Stimulated activated CD8-positive, alpha-beta memory T cell treated with anti-CD3 and anti-CD28 coated beads, Interleukin-2, amount 100 ng/mL, for 1 hour (primary cell): ENCODE measurements around the gene KIF27.
A peak's percentile ranks its signal among the peaks of the same experiment; 100 is the strongest.
"Not testable (repeated sequence)": the region's sequence is repeated elsewhere in the genome, so short reads cannot be mapped to it uniquely, and the experiment has no call there.

Experiments used
- DNase-seq, 2 donors: peaks; one replicate each; pipeline ENCODE4 v3.0.0-alpha.2; 2020; ENCODE audit warnings: low read depth in 2 of 2

Gene KIF27

DNA sequence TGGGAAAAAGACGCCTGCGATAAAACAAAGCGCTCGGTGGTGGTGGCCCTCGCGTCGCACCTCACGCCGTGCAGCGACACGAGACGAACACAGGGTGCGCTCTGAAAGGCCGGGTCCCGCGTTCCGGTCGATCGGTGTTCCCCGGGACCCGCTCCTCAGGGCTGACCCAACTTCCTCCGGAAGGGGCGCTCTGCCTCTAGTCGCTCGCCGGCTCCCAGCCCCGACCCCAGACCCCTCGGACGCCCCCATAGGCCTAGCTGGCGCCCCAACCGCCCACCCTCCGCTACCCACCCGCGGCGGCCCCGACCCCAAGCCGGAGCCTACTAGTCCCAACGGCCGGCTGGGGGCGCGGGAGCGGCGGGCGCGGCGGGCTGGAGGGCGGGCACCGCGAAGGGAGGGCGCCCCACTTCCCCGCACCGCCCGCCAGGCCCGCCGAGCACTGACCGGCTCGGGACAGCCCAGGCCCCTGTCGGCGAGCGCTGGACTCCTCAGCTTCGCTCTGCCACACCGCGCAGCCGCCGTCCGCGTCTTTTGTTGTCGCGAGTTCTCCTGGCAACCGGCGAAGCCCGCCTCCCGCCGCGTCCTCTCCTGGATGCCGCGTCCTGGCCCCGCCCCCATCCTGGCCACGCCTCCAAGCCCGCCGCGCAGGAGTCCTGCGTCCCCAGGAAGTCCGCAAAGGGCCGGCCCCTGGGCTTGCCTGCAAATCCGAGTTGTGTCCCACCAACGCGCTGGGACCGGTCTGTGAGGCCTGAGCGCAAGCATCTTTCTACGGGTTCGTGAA, at the start of gene KIF27:
KIF27 (minus strand) TSS at position 506 of the 781 bp plus-strand sequence. CDS start 5,841 bp downstream, outside the sequence.
- DNase-seq = peak; percentile 92 to 93

DNA sequence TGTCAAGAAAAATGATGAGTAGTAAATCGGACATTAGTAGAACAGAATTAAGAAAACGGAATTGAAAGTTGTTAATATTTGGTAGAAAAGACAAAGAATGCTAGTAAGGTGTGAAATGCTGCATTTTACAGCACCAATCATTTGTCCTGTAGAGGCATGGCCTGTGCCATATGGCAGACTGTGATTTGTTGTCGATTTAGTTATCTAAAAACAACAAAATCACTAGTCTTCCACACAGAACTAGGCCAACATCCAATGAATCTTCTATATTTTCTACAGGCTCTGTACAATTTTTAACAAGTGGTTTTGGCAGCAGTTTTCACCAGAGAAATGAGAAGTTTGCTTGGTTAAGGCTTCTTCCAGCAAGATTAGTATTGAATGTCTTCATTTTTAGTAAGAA, 48.4 kb upstream of the KIF27 start:
- no peak for DNase-seq

- DNase-seq = no peak
These were observed 45.8 kb upstream of the KIF27 start for GRCh38 chr9:83967073-83967472.

- no peak for DNase-seq
These were observed 45.0 kb upstream of the KIF27 start for GRCh38 chr9:83966209-83966582.

- no peak for DNase-seq
These were observed 44.3 kb upstream of the KIF27 start for GRCh38 chr9:83965350-83966208.

DNA sequence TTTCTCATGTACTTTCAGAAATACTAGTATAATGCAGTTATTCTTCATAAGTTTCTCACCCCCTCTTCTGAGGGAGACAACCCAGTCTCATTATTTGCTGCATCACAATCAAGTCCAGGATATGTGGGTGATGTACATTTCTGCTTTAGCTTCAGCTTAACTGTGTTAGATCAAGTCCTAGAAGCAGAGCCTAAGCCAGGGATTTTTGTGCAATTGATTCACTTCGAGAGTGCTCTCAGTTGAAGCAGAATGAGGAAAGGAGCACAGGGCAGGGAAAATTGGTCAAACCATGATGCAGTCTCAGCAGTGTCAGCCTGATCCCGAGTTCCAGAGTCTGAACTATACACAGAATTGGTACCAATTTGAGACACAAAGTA, 43.7 kb upstream of the KIF27 start:
- no peak for DNase-seq

- no peak for DNase-seq
These were observed 40.9 kb upstream of the KIF27 start for GRCh38 chr9:83962165-83962564.

DNA sequence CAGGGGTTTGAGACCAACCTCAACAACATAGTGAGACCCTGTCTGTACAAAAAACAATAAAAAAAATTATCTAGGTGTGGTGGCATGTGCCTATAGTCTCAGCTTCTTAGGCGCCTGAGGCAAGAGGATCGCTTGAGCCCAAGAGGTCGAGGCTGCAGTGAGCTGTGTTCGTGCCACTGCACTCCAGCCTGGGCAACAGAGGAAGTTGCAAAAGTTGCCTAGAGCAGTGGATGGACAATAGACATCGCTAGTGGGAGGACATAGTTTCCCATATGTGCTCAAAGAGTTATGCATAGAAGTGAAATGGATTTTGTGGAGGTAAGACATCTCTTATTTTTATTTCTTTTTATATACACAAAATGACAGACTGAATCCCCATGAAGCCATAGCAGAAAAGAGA, 39.8 kb upstream of the KIF27 start:
- DNase-seq = no peak

- DNase-seq = no peak
These were observed 37.8 kb upstream of the KIF27 start for GRCh38 chr9:83959061-83959460.

GRCh38 chr9:83957248-83957513, 35.9 kb upstream of the KIF27 start:
- no peak for DNase-seq

- DNase-seq = peak; percentile 20 to 30
These were observed 35.4 kb upstream of the KIF27 start for GRCh38 chr9:83956436-83957247.

- no peak for DNase-seq
These were observed 34.8 kb upstream of the KIF27 start for GRCh38 chr9:83956086-83956435.

- not testable (repeated sequence) for DNase-seq
These were observed 26.9 kb upstream of the KIF27 start for GRCh38 chr9:83948096-83948495.

DNA sequence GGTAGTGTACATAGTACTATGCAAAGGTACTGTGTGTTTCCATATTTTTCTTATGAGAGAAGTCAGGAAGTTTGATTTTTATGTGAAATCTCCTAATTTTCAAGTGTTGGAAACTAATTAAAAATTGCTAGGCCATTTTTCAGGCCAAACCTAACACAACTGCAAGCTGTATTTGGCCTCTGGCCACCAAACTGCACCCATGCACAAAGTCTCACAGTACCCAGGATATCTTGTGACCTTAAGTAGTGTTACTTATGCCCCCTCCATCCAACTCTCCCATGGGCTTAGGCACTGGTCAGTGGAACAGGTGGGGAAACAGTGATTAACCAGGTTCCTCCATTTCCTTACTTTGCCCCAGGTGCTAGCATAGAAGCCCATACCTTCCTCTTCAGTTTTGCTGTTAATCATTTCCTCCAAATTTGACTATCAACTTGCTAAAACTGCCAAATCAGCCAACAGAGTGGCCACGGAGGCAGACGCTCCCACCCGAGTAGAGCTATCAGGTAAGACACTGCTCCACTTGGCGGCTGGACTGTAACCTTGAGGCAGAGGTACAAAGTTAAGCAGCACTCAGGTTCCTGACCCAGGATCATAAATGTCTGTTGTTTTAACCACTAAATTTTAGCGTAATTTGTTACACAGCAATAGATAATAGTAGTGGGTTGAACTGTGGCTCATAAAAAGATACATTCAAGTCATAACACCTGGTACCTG, 19.5 kb upstream of the KIF27 start:
- no peak for DNase-seq

GRCh38 chr9:83937861-83938455, 16.7 kb upstream of the KIF27 start:
- no peak for DNase-seq

DNA sequence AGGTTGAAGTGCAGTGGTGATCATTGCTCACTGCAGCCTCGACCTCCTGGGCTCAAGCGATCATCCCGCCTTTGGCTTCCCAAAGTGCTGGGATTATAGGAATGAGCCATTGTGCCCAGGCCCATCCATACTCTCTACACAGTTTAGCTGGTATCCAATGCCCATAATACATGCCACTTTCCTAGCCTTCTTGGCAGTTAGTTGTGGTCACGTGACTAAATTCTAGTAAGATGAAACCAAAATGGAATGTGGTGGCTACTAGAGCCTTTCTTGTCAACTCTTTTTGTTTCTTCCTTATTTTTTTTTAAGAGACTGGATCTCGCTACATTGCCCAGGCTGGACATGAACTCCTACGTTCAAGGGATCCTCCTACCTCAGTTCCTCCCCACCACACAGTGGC, 15.3 kb upstream of the KIF27 start:
- no peak for DNase-seq

DNA sequence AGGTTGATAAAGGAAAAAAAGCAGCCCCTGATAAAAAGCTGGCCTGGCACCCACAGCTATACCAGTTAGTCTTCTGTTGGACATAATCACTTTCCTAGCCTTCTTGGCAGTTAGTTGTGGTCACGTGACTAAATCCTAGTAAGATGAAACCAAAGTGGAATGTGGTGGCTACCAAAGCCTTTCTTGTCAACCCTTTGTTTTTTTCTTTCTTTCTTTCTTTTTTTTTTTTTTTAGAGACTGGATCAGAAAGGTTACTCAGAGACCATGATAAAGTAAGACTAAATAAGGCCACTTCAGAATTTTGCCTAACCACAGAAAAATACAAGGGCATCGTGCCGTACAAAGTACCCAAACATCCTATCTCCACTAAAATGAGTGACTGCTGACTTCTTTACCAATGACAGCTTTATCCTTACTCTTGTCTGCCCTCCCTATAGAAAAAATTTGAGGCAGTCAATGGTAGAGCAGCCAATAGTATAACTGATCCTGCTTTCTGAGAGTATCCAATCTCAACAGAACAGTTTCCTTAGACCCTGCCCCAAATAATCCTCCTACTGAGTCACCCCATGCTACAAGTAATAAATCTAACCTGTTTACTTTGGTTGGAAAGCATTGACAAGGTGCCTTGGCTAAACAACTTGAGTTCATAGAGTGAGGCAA, 14.2 kb upstream of the KIF27 start:
- no peak for DNase-seq

DNA sequence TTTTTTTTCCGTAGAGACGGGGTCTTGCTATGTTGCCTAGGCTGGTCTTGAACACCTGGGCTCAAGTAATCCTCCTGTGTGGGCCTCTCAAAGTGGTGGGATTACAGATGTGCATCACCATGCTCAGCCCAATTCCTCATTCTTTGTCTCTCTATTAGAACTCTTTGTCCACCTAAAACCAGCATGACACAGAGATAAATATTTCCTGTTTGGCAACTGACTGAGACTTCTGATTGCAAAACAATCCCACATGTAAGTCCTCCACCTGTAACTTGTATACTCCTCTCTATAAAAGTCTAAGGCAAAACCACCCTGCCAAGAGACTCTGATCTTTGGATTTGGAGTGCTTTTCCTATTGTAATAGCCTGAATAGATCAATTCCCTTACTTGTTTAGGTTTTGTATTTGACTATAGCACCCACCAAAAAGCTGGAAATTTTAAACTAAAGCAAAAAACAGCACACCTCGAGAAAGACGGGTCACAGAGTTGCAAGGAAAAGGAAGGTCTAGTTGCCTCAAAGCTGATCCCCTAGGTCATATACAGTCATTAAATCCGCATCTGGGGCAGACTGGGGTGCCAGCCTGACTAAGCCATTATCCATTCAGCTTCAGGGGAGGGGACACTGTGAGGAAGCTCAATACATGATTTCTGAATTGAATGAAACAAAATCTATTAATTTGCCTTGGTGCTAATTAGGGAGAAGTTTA, 13.5 kb upstream of the KIF27 start:
- DNase-seq = no peak

- no peak for DNase-seq
These were observed 12.6 kb upstream of the KIF27 start for GRCh38 chr9:83933790-83934189.

- DNase-seq = no peak
These were observed 11.6 kb upstream of the KIF27 start for GRCh38 chr9:83932851-83933250.
